H1 (cell line): ENCODE measurements around the gene PLS3. TPM values are rescaled to one million over a fixed set of nuclear protein-coding genes. Genes with fewer than 3 reads are reported as not detected.
"Not testable (repeated sequence)": the region's sequence is repeated elsewhere in the genome, so short reads cannot be mapped to it uniquely, and the experiment has no call there.

Experiments used
- CTCF ChIA-PET: fragments of 300-600 bp; sonication (Branson Sonifier 250); formaldehyde crosslinking; loops from one replicate; lab custom pipeline; 2021; ENCODE audit not compliant: partially characterized antibody; lab: Charles Lee
- POLR2A ChIA-PET: fragments of 300-600 bp; sonication (Branson Sonifier 250); formaldehyde crosslinking; loops from one replicate; lab custom pipeline; 2021; ENCODE audit warnings: inconsistent platforms; ENCODE audit not compliant: partially characterized antibody; lab: Charles Lee
- DNase-seq, 2 experiments: peaks; one replicate each; pipeline versions ENCODE4 v3.0.0 to v3.0.0-alpha.2; 2010 to 2022; ENCODE audit warnings: low spot score in 2 of 2, low read depth in 1 of 2, mixed read lengths in 1 of 2
- FAIRE-seq: peaks from 2 replicates; lab custom pipeline; 2011; peaks lifted over from hg19 to GRCh38; lab: Jason Lieb, UNC
- H2AFZ ChIP-seq: 2 replicates; pipeline ENCODE4 v1.8.1; 2012; ENCODE audit warnings: low read length, inconsistent platforms
- H2AK5ac ChIP-seq: 2 replicates; pipeline ENCODE4 v1.6.1; 2013; ENCODE audit warnings: low read depth, low read length
- H2BK120ac ChIP-seq: replicated peaks from 2 replicates; pipeline ENCODE3; 2013; ENCODE audit warnings: low read depth, low read length, inconsistent platforms
- H2BK12ac ChIP-seq: 2 replicates; pipeline ENCODE4 v1.6.1; 2013; ENCODE audit warnings: low read depth, low read length
- H2BK15ac ChIP-seq: 2 replicates; pipeline ENCODE4 v1.6.1; 2013; ENCODE audit warnings: low read length
- H2BK20ac ChIP-seq: 2 replicates; pipeline ENCODE4 v1.6.1; 2013; ENCODE audit warnings: low read length
- H2BK5ac ChIP-seq: 2 replicates; pipeline ENCODE4 v1.6.1; 2013; ENCODE audit warnings: low read depth, low read length
- H3K14ac ChIP-seq: 2 replicates; pipeline ENCODE4 v1.6.1; 2013; ENCODE audit warnings: inconsistent platforms; ENCODE audit not compliant: insufficient read length
- H3K18ac ChIP-seq: 2 replicates; pipeline ENCODE4 v1.6.1; 2013; ENCODE audit warnings: low read length; ENCODE audit errors: extremely low read depth
- H3K23ac ChIP-seq: 2 replicates; pipeline ENCODE4 v1.6.1; 2013; ENCODE audit warnings: inconsistent platforms; ENCODE audit not compliant: insufficient read length
- H3K23me2 ChIP-seq: 2 replicates; pipeline ENCODE4 v1.6.1; 2013; ENCODE audit warnings: low read depth, low read length
- H3K27ac ChIP-seq: 2 replicates; pipeline ENCODE4 v1.6.1; 2011; ENCODE audit warnings: low read depth, low read length, inconsistent platforms
- H3K27me3 ChIP-seq, 4 experiments: replicated peaks in 1 of 4; 1 replicate in 1 of 4; 2 replicates in 3 of 4; pipeline versions ENCODE4 v1.6.1 to v1.8.1; 2011 to 2013; ENCODE audit warnings: low read length in 3 of 4, mild to moderate bottlenecking in 3 of 4, inconsistent platforms in 2 of 4, mixed read lengths in 2 of 4, moderate library complexity in 1 of 4; ENCODE audit not compliant: control insufficient read depth in 3 of 4, insufficient read depth in 3 of 4; ENCODE audit errors: extremely low read depth in 1 of 4
- H3K36me3 ChIP-seq, 4 experiments: 2 replicates each; pipeline versions ENCODE4 v1.6.1 to v1.8.1; 2011 to 2013; ENCODE audit warnings: mild to moderate bottlenecking in 4 of 4, low read length in 3 of 4, moderate library complexity in 2 of 4, control low read depth in 1 of 4, inconsistent platforms in 1 of 4; ENCODE audit not compliant: insufficient read depth in 4 of 4, control insufficient read depth in 2 of 4
- H3K4ac ChIP-seq: replicated peaks from 2 replicates; pipeline ENCODE3; 2013; ENCODE audit warnings: low read length, low read depth, mixed read lengths, inconsistent platforms; ENCODE audit not compliant: insufficient read length
- H3K4me1 ChIP-seq, 4 experiments: replicated peaks in 1 of 4; 1 replicate in 1 of 4; 2 replicates in 3 of 4; pipeline versions ENCODE4 v1.6.1 to v1.8.1; 2011 to 2013; ENCODE audit warnings: low read length in 3 of 4, inconsistent platforms in 2 of 4, mixed read lengths in 1 of 4; ENCODE audit not compliant: insufficient read depth in 4 of 4, control insufficient read depth in 3 of 4
- H3K4me2 ChIP-seq, 2 experiments: 2 replicates each; pipeline versions ENCODE4 v1.6.1 to v1.8.1; 2011 to 2013; ENCODE audit warnings: low read depth in 2 of 2, low read length in 2 of 2, control low read depth in 1 of 2, inconsistent platforms in 1 of 2, mild to moderate bottlenecking in 1 of 2; ENCODE audit not compliant: insufficient read depth in 1 of 2
- H3K4me3 ChIP-seq, 4 experiments: fragments of 200-600, 300-600 bp in 1 of 4; sonication (generic), shearing (Covaris generic), sonication (Bioruptor Twin) in 1 of 4; 2 replicates each; pipeline versions ENCODE4 v1.5.1 to v1.8.1; 2011 to 2016; ENCODE audit warnings: low read length in 4 of 4, low read depth in 3 of 4, control low read depth in 2 of 4, inconsistent platforms in 2 of 4, mild to moderate bottlenecking in 2 of 4, mixed read lengths in 1 of 4, moderate library complexity in 1 of 4; ENCODE audit not compliant: insufficient read depth in 2 of 4; ENCODE audit errors: extremely low read depth in 1 of 4
- H3K56ac ChIP-seq: replicated peaks from 2 replicates; pipeline ENCODE3; 2013; ENCODE audit warnings: low read depth, mild to moderate bottlenecking, mixed read lengths, low read length, inconsistent platforms; ENCODE audit not compliant: insufficient read length
- H3K79me1 ChIP-seq: 2 replicates; pipeline ENCODE4 v1.6.1; 2013; ENCODE audit warnings: low read depth, low read length, control low read depth
- H3K79me2 ChIP-seq, 2 experiments: 2 replicates each; pipeline versions ENCODE4 v1.6.1 to v1.8.1; 2012 to 2013; ENCODE audit warnings: low read length in 2 of 2, mild to moderate bottlenecking in 2 of 2, inconsistent platforms in 1 of 2; ENCODE audit not compliant: insufficient read depth in 2 of 2, control insufficient read depth in 1 of 2
- H3K9ac ChIP-seq, 4 experiments: replicated peaks in 1 of 4; 1 replicate in 1 of 4; 2 replicates in 3 of 4; pipeline versions ENCODE4 v1.6.1 to v1.8.1; 2011 to 2013; ENCODE audit warnings: low read depth in 3 of 4, low read length in 3 of 4, control low read depth in 2 of 4, mild to moderate bottlenecking in 2 of 4, moderate library complexity in 2 of 4, inconsistent platforms in 1 of 4; ENCODE audit errors: extremely low read depth in 1 of 4
- H3K9me3 ChIP-seq, 2 experiments: 2 replicates each; pipeline versions ENCODE4 v1.6.1 to v1.8.1; 2012 to 2013; ENCODE audit warnings: mild to moderate bottlenecking in 2 of 2, moderate library complexity in 2 of 2, control low read depth in 1 of 2, inconsistent platforms in 1 of 2, low read depth in 1 of 2, low read length in 1 of 2, mixed read lengths in 1 of 2; ENCODE audit not compliant: insufficient read depth in 2 of 2
- H4K20me1 ChIP-seq, 2 experiments: replicated peaks in 1 of 2; 2 replicates each; pipeline versions ENCODE3 to v1.8.1; 2011 to 2013; ENCODE audit warnings: inconsistent platforms in 2 of 2, low read length in 2 of 2, mild to moderate bottlenecking in 1 of 2; ENCODE audit not compliant: insufficient read depth in 2 of 2, control insufficient read depth in 1 of 2
- H4K5ac ChIP-seq: 2 replicates; pipeline ENCODE4 v1.6.1; 2013; ENCODE audit warnings: low read length, low read depth, mixed read lengths, inconsistent platforms; ENCODE audit not compliant: insufficient read length
- H4K8ac ChIP-seq: 2 replicates; pipeline ENCODE4 v1.8.0; 2013; ENCODE audit warnings: mild to moderate bottlenecking, moderate library complexity, low read length, inconsistent platforms; ENCODE audit not compliant: insufficient read depth; ENCODE audit errors: extremely low read depth
- H4K91ac ChIP-seq: replicated peaks from 2 replicates; pipeline ENCODE3; 2013; ENCODE audit warnings: low read length, mixed read lengths, inconsistent platforms; ENCODE audit not compliant: insufficient read length
- FOSL1 ChIP-seq: IDR thresholded peaks from 2 replicates; pipeline ENCODE4 v1.6.1; 2011; ENCODE audit warnings: mild to moderate bottlenecking, low read depth, low read length, moderate library complexity; ENCODE audit not compliant: insufficient read depth
- HDAC6 ChIP-seq: IDR thresholded peaks from one replicate; pipeline ENCODE4 v1.7.1; 2012; ENCODE audit warnings: low read depth, mild to moderate bottlenecking, inconsistent platforms, low read length, moderate library complexity
- KDM5A ChIP-seq: fragments of 200-600 bp; IDR thresholded peaks from 2 replicates; pipeline ENCODE4 v1.7.1; 2012; ENCODE audit warnings: mild to moderate bottlenecking, low read length, inconsistent platforms, mixed read lengths
- RNF2 ChIP-seq: fragments of 200-900, 300-1000 bp; sonication (generic); IDR thresholded peaks from 2 replicates; pipeline ENCODE4 v1.7.1; 2016; ENCODE audit warnings: borderline replicate concordance, low read depth, mild to moderate bottlenecking, antibody characterized with exemption, low read length; ENCODE audit not compliant: poor library complexity, severe bottlenecking; ENCODE audit errors: missing control alignments
- SP2 ChIP-seq: IDR thresholded peaks from 2 replicates; pipeline ENCODE4 v1.6.1; 2012; ENCODE audit warnings: mild to moderate bottlenecking, low read length, inconsistent platforms
- TCF12 ChIP-seq: IDR thresholded peaks from 2 replicates; pipeline ENCODE4 v1.6.1; 2011; ENCODE audit warnings: low read depth, mild to moderate bottlenecking, low read length
- TEAD4 ChIP-seq: IDR thresholded peaks from 2 replicates; pipeline ENCODE4 v1.6.1; 2012; ENCODE audit warnings: low read depth, low read length, inconsistent platforms, mixed read lengths
- WGBS, 2 experiments: shearing (Covaris generic) in 1 of 2; methylation state at CpG; one replicate each; pipeline versions ENCODE4 v1.1.6 to v1.1.7; 2013 to 2015; ENCODE audit warnings: low lambda C conversion rate in 2 of 2, mixed read lengths in 2 of 2, inconsistent platforms in 1 of 2, low coverage in 1 of 2, missing lambda C conversion rate in 1 of 2; ENCODE audit not compliant: insufficient replicate concordance in 2 of 2, insufficient coverage in 1 of 2, insufficient read length in 1 of 2; ENCODE audit errors: extremely low coverage in 1 of 2, missing lambda C conversion rate in 1 of 2; 5-methylcytosine and 5-hydroxymethylcytosine counted together
- polyA plus RNA-seq, 7 experiments: library from polyadenylated mRNA; depleted of rRNA in 3 of 7; stranded (reverse) in 5 of 7; unstranded in 2 of 7; fragments of >200 nt in 5 of 7; fragments of 200-250 nt in 2 of 7; gene quantifications; 1 replicate in 5 of 7; 2 replicates in 1 of 7; 4 replicates in 1 of 7; pipeline versions ENCODE4 v1.2.1 to v1.2.3, GENCODE V29; 2011 to 2013; ENCODE audit warnings: missing spikeins in 2 of 7, mixed read lengths in 2 of 7
- total RNA-seq: library from RNA; stranded (reverse); fragmentation: NEBNext Ultra II Directional; extraction: Animal tissue kit (Norgen Biotek cat#: 25700); gene quantifications from 2 replicates; pipeline ENCODE4 v1.2.1, GENCODE V29; 2021

The PLS3 gene
- total and polyA plus RNA-seq, 2 of the 8 experiments (the other 6 are each of a cell fraction or from before 2014, with no cell fraction given): 107 to 185 TPM

- TF ChIP-seq TEAD4 (no peak), TCF12 (no peak), HDAC6 (no peak), FOSL1 (no peak), RNF2 (no peak), SP2 (no peak), KDM5A (no peak)
These were observed 21.1 kb upstream of the PLS3 start (continued) for GRCh38 chrX:115539841-115540240.

- H3K56ac ChIP-seq, H4K20me1 ChIP-seq, H3K14ac ChIP-seq, H3K4me2 ChIP-seq, H2AK5ac ChIP-seq, FAIRE-seq, H3K27ac ChIP-seq, H4K91ac ChIP-seq, H3K79me2 ChIP-seq, H2BK12ac ChIP-seq, H3K23me2 ChIP-seq, H3K36me3 ChIP-seq, H3K18ac ChIP-seq, H3K9ac ChIP-seq, H2AFZ ChIP-seq, POLR2A ChIA-PET, H3K23ac ChIP-seq, H4K8ac ChIP-seq, H3K9me3 ChIP-seq, DNase-seq, H3K4me1 ChIP-seq, H3K4ac ChIP-seq, H3K27me3 ChIP-seq, H3K79me1 ChIP-seq, H2BK15ac ChIP-seq, H2BK20ac ChIP-seq, H4K5ac ChIP-seq, H3K4me3 ChIP-seq, H2BK120ac ChIP-seq, H2BK5ac ChIP-seq: not testable (repeated sequence)
- WGBS, 2 experiments: 91% methylated on average over 10 of the region's 10 CpGs; no CpG with 5 or more reads in 1 of the 2 experiments
- CTCF ChIA-PET: interaction anchor here (1.2 kb wide), 1 partner anchor 179 kb away, joined by 3 read pairs; no protein-coding TSS in a partner anchor
These were observed 19.9 kb upstream of the PLS3 start for GRCh38 chrX:115541045-115541444.
